Measurements from ENCODE around the gene RLN3. TPM values are rescaled to one million over a fixed set of nuclear protein-coding genes. Genes with fewer than 3 reads are reported as not detected.
"Not testable (repeated sequence)": the region's sequence is repeated elsewhere in the genome, so short reads cannot be mapped to it uniquely, and the experiment has no call there.

The RLN3 gene
- total RNA-seq, 2 donors from 2014 or later, result not detected

GRCh38 chr19:14050512-14050911, 22.6 kb downstream of the RLN3 start:
- intact Hi-C loops (cut with DNase I), result no loop called here

GRCh38 chr19:14050961-14051360, 23.0 kb downstream of the RLN3 start:
- DNase-seq (ENCODE audit: low spot score); intact Hi-C loops (cut with DNase I): not testable (repeated sequence)

More at GRCh38 chr19:14050512-14050911, 22.6 kb downstream of the RLN3 start:
- DNase-seq (ENCODE audit: low spot score), result no peak

GRCh38 chr19:14051980-14052379, 24.0 kb downstream of the RLN3 start:
- intact Hi-C loops (cut with DNase I), result no loop called here
- DNase-seq (ENCODE audit: low spot score), result no peak

GRCh38 chr19:14052470-14052869, 24.5 kb downstream of the RLN3 start:
- no peak for DNase-seq (ENCODE audit: low spot score)
- intact Hi-C loops (cut with DNase I), result no loop called here

- no peak for DNase-seq (ENCODE audit: low spot score)
- intact Hi-C loops (cut with DNase I), result no loop called here
Measured at GRCh38 chr19:14053032-14053431, 25.1 kb downstream of the RLN3 start.

- no peak for DNase-seq (ENCODE audit: low spot score)
- intact Hi-C loops (cut with DNase I), result no loop called here
Measured at GRCh38 chr19:14053500-14053899, 25.6 kb downstream of the RLN3 start.

- no peak for DNase-seq (ENCODE audit: low spot score)
- intact Hi-C loops (cut with DNase I), result no loop called here
Measured at GRCh38 chr19:14054099-14054498, 26.2 kb downstream of the RLN3 start.

- intact Hi-C loops (cut with DNase I), result no loop called here
- no peak for DNase-seq (ENCODE audit: low spot score)
Measured at GRCh38 chr19:14054721-14055120, 26.8 kb downstream of the RLN3 start.

GRCh38 chr19:14055396-14055795, 27.4 kb downstream of the RLN3 start:
- intact Hi-C loops (cut with DNase I), result no loop called here

GRCh38 chr19:14056069-14056666, 28.2 kb downstream of the RLN3 start:
- intact Hi-C loops (cut with DNase I), result no loop called here
- DNase-seq (ENCODE audit: low spot score), result no peak

More at GRCh38 chr19:14055396-14055795, 27.4 kb downstream of the RLN3 start:
- no peak for DNase-seq (ENCODE audit: low spot score)

- no peak for DNase-seq (ENCODE audit: low spot score)
- intact Hi-C loops (cut with DNase I), result no loop called here
Measured at GRCh38 chr19:14056741-14057356, 28.9 kb downstream of the RLN3 start.

- intact Hi-C loops (cut with DNase I), result no loop called here
- DNase-seq (ENCODE audit: low spot score), result no peak
Measured at GRCh38 chr19:14058182-14059092, 30.5 kb downstream of the RLN3 start.

GRCh38 chr19:14059093-14059480, 31.1 kb downstream of the RLN3 start:
- intact Hi-C loops (cut with DNase I), result no loop called here

GRCh38 chr19:14059652-14060155, 31.8 kb downstream of the RLN3 start:
- no peak for DNase-seq (ENCODE audit: low spot score)
- intact Hi-C loops (cut with DNase I), result no loop called here

More at GRCh38 chr19:14059093-14059480, 31.1 kb downstream of the RLN3 start:
- DNase-seq (ENCODE audit: low spot score), result no peak

- DNase-seq (ENCODE audit: low spot score), result no peak
- intact Hi-C loops (cut with DNase I), result no loop called here
Measured at GRCh38 chr19:14061081-14061749, 33.3 kb downstream of the RLN3 start.

GRCh38 chr19:14061751-14062557, 34.0 kb downstream of the RLN3 start, which contains the start of gene PALM3:
TSS of gene PALM3 (minus strand) at chr19:14062076. CDS start at chr19:14061980, 96 bp downstream.
- intact Hi-C loops (cut with DNase I), result no loop called here
- DNase-seq (ENCODE audit: low spot score), result no peak

- DNase-seq (ENCODE audit: low spot score), result no peak
- intact Hi-C loops (cut with DNase I), result no loop called here
Measured at GRCh38 chr19:14062558-14062855, 34.6 kb downstream of the RLN3 start.

GRCh38 chr19:14063105-14063504, 35.2 kb downstream of the RLN3 start:
- intact Hi-C loops (cut with DNase I), result no loop called here
- no peak for DNase-seq (ENCODE audit: low spot score)

- no peak for DNase-seq (ENCODE audit: low spot score)
- intact Hi-C loops (cut with DNase I), result no loop called here
Measured at GRCh38 chr19:14066134-14066533, 38.2 kb downstream of the RLN3 start.

All from posterior vena cava (tissue), 2 donors.